TTC549 (cell line): ENCODE data around the gene RTCB.

ENCODE experiments used
- FAIRE-seq: peaks from 2 replicates; lab custom pipeline; 2012; peaks lifted over from hg19 to GRCh38; lab: Jason Lieb, UNC

Gene RTCB

GRCh38 chr22:32338757-32339156, 73.3 kb downstream of the RTCB start:
- no peak for FAIRE-seq
